ENCODE results near the gene BMPR1B. TPM values are rescaled to one million over a fixed set of nuclear protein-coding genes. Genes with fewer than 3 reads are reported as not detected.

Gene BMPR1B
- total RNA-seq, 1 donor from 2014 or later, result 26.8 TPM

- Mint-ChIP-seq H3K4me1 (no peaks in the 10 kb centered on the region), H3K9me3 (peaks cover 7% of the 10 kb centered on the region), H3K27me3 (ENCODE audit: low read depth) (no peaks in the 10 kb centered on the region), H3K27ac (ENCODE audit: unreplicated experiment) (no peak overlapping the region), H3K36me3 (ENCODE audit: low read depth) (peaks cover 10% of the 10 kb centered on the region), H3K4me3 (no peak overlapping the region)
- DNase-seq (ENCODE audit: low read depth, low spot score), result no peak
- TF ChIP-seq, protein P1, sequence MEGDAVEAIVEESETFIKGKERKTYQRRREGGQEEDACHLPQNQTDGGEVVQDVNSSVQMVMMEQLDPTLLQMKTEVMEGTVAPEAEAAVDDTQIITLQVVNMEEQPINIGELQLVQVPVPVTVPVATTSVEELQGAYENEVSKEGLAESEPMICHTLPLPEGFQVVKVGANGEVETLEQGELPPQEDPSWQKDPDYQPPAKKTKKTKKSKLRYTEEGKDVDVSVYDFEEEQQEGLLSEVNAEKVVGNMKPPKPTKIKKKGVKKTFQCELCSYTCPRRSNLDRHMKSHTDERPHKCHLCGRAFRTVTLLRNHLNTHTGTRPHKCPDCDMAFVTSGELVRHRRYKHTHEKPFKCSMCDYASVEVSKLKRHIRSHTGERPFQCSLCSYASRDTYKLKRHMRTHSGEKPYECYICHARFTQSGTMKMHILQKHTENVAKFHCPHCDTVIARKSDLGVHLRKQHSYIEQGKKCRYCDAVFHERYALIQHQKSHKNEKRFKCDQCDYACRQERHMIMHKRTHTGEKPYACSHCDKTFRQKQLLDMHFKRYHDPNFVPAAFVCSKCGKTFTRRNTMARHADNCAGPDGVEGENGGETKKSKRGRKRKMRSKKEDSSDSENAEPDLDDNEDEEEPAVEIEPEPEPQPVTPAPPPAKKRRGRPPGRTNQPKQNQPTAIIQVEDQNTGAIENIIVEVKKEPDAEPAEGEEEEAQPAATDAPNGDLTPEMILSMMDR (conservative IDR thresholded peaks at IDR 0.05), result no peak
Measured at GRCh38 chr4:94954251-94954650, 196.5 kb downstream of the BMPR1B start.

GRCh38 chr4:94957030-94957429 is 199.3 kb downstream of the BMPR1B start:
- H3K4me3 Mint-ChIP-seq, result no peak overlapping the region
- peaks cover 5% of the 10 kb centered on the region for H3K36me3 Mint-ChIP-seq (ENCODE audit: low read depth)
- no peak overlapping the region for H3K27ac Mint-ChIP-seq (ENCODE audit: unreplicated experiment)
- no peaks in the 10 kb centered on the region for H3K27me3 Mint-ChIP-seq (ENCODE audit: low read depth)
- H3K4me1 Mint-ChIP-seq, result peaks cover 4% of the 10 kb centered on the region
- peaks cover 5% of the 10 kb centered on the region for H3K9me3 Mint-ChIP-seq
- TF ChIP-seq, protein P1 (conservative IDR thresholded peaks at IDR 0.05), result no peak
- DNase-seq (ENCODE audit: low read depth, low spot score), result no peak

- Mint-ChIP-seq H3K4me1 (peaks cover 4% of the 10 kb centered on the region), H3K27me3 (ENCODE audit: low read depth) (no peaks in the 10 kb centered on the region), H3K4me3 (no peak overlapping the region), H3K36me3 (ENCODE audit: low read depth) (peaks cover 13% of the 10 kb centered on the region), H3K9me3 (peaks cover 12% of the 10 kb centered on the region), H3K27ac (ENCODE audit: unreplicated experiment) (no peak overlapping the region)
- no peak for DNase-seq (ENCODE audit: low read depth, low spot score)
- TF ChIP-seq, protein P1 (conservative IDR thresholded peaks at IDR 0.05), result no peak
Measured at GRCh38 chr4:94959307-94959706, 201.6 kb downstream of the BMPR1B start.

GRCh38 chr4:94960708-94961107 is 203.0 kb downstream of the BMPR1B start:
- Mint-ChIP-seq H3K27ac (ENCODE audit: unreplicated experiment) (no peak overlapping the region), H3K4me1 (peaks cover 4% of the 10 kb centered on the region), H3K36me3 (ENCODE audit: low read depth) (peaks cover 14% of the 10 kb centered on the region), H3K9me3 (peaks cover 12% of the 10 kb centered on the region), H3K4me3 (no peak overlapping the region), H3K27me3 (ENCODE audit: low read depth) (no peaks in the 10 kb centered on the region)
- TF ChIP-seq, protein P1 (conservative IDR thresholded peaks at IDR 0.05), result no peak
- no peak for DNase-seq (ENCODE audit: low read depth, low spot score)

DNA sequence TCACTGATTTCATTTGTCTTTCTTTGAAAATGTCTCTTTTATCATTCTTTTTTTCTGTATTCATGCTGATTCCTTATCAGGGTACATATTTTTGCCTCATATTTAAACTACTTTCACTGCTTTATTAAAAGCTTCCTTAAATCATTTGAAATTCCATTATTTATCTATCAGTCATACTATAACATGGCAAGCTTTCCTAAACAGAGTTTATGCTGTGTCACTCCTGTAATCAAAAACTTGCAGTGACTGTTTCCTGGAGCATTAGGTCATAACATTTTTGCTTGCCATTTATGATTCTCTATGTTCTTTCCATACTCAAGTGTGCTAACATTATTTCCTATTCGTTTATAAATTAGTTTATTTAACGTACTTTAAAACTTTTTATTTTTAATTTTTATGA is 203.7 kb downstream of the BMPR1B start:
- no peaks in the 10 kb centered on the region for H3K27me3 Mint-ChIP-seq (ENCODE audit: low read depth)
- no peak for DNase-seq (ENCODE audit: low read depth, low spot score)
- H3K9me3 Mint-ChIP-seq, result peaks cover 12% of the 10 kb centered on the region
- H3K36me3 Mint-ChIP-seq (ENCODE audit: low read depth), result peaks cover 14% of the 10 kb centered on the region
- H3K4me3 Mint-ChIP-seq, result no peak overlapping the region
- H3K27ac Mint-ChIP-seq (ENCODE audit: unreplicated experiment), result no peak overlapping the region
- TF ChIP-seq, protein P1 (conservative IDR thresholded peaks at IDR 0.05), result no peak
- peaks cover 4% of the 10 kb centered on the region for H3K4me1 Mint-ChIP-seq

GRCh38 chr4:94962484-94962883 is 204.7 kb downstream of the BMPR1B start:
- Mint-ChIP-seq H3K4me3 (no peak overlapping the region), H3K4me1 (peaks cover 4% of the 10 kb centered on the region), H3K27ac (ENCODE audit: unreplicated experiment) (peak overlapping the region; percentile 48), H3K27me3 (ENCODE audit: low read depth) (no peaks in the 10 kb centered on the region), H3K9me3 (peaks cover 12% of the 10 kb centered on the region), H3K36me3 (ENCODE audit: low read depth) (peaks cover 14% of the 10 kb centered on the region)
- no peak for DNase-seq (ENCODE audit: low read depth, low spot score)
- TF ChIP-seq, protein P1 (conservative IDR thresholded peaks at IDR 0.05), result no peak

All from neural crest cell (in vitro differentiated cells).